Measurements from ENCODE around the gene MORN1. TPM values are rescaled to one million over a fixed set of nuclear protein-coding genes. Genes with fewer than 3 reads are reported as not detected.

MORN1 gene
- total and polyA plus RNA-seq, 10 donors = 1.9 to 13.5 (median 6.9) TPM

DNA sequence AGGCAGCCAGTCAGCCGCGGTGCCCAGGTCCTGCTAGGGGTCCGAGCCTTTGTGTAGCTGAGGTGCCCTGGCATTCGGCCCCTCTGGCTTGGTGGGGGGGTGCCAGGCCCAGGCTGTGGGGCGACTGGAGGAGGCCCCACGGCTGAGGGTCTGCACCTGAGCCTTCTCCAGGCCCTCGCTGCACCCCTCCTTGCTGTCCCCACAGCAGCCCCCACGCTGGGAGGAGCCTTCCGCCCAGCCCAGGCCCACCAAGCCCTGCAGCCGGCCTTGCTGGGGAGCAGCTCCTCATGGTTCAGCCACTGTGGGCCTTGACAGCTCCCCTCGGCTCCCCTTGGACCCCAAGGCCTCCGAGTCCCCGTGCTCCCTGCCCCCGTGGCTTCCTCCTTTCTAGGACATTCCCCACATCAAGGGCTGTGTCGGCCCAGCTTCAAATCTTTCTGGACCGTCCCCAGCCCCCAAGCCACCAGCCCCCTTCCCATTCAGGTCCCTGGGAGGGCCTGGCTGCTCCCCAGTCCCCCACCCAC lies 67.8 kb downstream of the MORN1 start:
- peaks cover 0 to 29% (median 6%) of the 10 kb centered on the region in 6 donors for H3K4me1 ChIP-seq
- peaks cover 0 to 36% (median 9%) of the 10 kb centered on the region in 7 donors for H3K27me3 ChIP-seq (replicated peaks in 1 of 7)
- no peak overlapping the region for H3K27ac ChIP-seq
- TF ChIP-seq, protein P1, sequence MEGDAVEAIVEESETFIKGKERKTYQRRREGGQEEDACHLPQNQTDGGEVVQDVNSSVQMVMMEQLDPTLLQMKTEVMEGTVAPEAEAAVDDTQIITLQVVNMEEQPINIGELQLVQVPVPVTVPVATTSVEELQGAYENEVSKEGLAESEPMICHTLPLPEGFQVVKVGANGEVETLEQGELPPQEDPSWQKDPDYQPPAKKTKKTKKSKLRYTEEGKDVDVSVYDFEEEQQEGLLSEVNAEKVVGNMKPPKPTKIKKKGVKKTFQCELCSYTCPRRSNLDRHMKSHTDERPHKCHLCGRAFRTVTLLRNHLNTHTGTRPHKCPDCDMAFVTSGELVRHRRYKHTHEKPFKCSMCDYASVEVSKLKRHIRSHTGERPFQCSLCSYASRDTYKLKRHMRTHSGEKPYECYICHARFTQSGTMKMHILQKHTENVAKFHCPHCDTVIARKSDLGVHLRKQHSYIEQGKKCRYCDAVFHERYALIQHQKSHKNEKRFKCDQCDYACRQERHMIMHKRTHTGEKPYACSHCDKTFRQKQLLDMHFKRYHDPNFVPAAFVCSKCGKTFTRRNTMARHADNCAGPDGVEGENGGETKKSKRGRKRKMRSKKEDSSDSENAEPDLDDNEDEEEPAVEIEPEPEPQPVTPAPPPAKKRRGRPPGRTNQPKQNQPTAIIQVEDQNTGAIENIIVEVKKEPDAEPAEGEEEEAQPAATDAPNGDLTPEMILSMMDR (IDR thresholded peaks at IDR 0.05 in 8 of 11, conservative IDR thresholded peaks at IDR 0.05 in 3 of 11) = no peak
- no peak for TF ChIP-seq POLR2A (IDR thresholded peaks at IDR 0.05)
- no peak for DNase-seq
- intact Hi-C loops (cut with DNase I; ENCODE audit: low total_unique reads) = no loop called here
- no peaks in the 10 kb centered on the region for H3K9me3 ChIP-seq
- no peak overlapping the region for H3K4me3 ChIP-seq
- H3K36me3 ChIP-seq = no peaks in the 10 kb centered on the region
- WGBS, 5 donors = 88 to 92% (median 90%) methylated on average over 8 to 16 of the region's 16 CpGs

DNA sequence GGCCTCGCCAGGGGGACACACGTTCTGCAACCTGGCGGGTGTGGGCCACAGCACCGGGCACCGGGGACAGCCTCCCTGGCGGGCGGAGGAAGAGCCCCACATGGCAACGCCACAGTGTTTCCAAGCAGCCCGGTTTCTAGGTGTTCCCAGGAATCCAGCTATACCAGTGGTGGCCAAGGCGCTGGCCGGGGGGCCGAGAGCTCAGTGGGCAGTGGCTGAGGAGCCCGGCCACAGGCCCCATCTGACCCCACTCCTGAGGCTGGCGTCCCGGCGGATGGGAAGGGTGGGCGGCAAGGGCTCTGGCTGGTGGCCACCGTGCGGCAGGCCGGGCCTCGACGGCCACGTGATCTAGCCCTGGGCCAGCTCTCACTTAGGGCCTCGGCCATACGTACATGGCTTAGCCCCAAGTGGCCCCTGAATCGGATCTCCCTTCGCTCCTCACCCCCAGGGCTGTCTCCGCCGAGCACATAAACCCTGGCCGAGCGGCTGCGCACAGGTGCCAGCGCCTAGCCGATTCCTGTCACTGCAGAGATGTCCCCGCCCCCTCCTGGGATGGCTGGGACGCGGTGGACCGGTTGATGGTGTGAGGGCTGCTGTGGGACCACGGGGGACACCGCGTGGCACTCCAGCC lies 68.7 kb downstream of the MORN1 start:
- 83 to 92% (median 87%) methylated on average over 11 to 41 of the region's 41 CpGs for WGBS, 5 donors
- no peak for TF ChIP-seq POLR2AphosphoS5 (IDR thresholded peaks at IDR 0.05)
- H3K27me3 ChIP-seq (replicated peaks in 1 of 7) = peaks cover 0 to 36% (median 9%) of the 10 kb centered on the region in 7 donors
- H3K36me3 ChIP-seq = no peaks in the 10 kb centered on the region
- no peaks in the 10 kb centered on the region for H3K9me3 ChIP-seq
- peak overlapping the region in 4 of 8 donors; percentile 21 to 56 (median 33) for H3K27ac ChIP-seq
- H3K4me3 ChIP-seq = no peak overlapping the region
- H3K4me1 ChIP-seq = peaks cover 0 to 37% (median 6%) of the 10 kb centered on the region in 6 donors
- no peak for DNase-seq
- intact Hi-C loops (cut with DNase I; ENCODE audit: low total_unique reads) = no loop called here

DNA sequence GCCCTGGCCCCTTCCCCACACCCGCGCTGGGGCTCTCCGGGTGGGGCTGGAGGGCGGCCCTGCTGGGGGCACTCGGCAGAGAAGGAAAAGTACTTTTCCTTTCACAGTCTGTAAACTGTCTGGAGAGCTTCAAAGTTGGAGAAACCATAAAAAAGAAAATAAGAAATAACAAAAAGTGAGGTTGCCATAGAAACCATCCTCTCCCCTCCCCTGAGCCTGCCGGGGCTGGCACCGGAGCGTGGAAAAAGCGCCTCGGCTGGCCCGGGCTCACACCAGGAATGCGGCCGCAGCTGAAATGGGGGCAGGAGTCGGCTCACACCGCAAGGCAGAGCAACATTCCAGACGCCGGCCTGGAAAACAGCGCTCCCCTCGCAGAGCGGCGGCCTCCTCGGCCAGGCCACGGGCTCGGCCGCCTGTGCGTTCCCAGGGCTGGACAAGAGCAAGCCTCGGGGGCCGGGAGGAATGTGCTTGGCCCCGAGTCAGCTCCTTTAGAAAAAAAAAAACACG lies 69.2 kb downstream of the MORN1 start:
- H3K4me1 ChIP-seq = peaks cover 0 to 43% (median 9%) of the 10 kb centered on the region in 6 donors
- no peaks in the 10 kb centered on the region for H3K9me3 ChIP-seq
- intact Hi-C loops (cut with DNase I; ENCODE audit: low total_unique reads) = no loop called here
- H3K4me3 ChIP-seq = no peak overlapping the region
- WGBS, 5 donors = 26 to 38% (median 29%) methylated on average over 30 of the region's 30 CpGs
- H3K36me3 ChIP-seq = no peaks in the 10 kb centered on the region
- H3K27me3 ChIP-seq (replicated peaks in 1 of 7) = peaks cover 0 to 36% (median 9%) of the 10 kb centered on the region in 7 donors
- TF ChIP-seq POLR2A (IDR thresholded peaks at IDR 0.05) (no peak), POLR2AphosphoS5 (IDR thresholded peaks at IDR 0.05) (peak; percentile 13 to 53 (median 43))
- no peak for DNase-seq
- H3K27ac ChIP-seq = peak overlapping the region in 4 of 8 donors; percentile 21 to 56 (median 33)

DNA sequence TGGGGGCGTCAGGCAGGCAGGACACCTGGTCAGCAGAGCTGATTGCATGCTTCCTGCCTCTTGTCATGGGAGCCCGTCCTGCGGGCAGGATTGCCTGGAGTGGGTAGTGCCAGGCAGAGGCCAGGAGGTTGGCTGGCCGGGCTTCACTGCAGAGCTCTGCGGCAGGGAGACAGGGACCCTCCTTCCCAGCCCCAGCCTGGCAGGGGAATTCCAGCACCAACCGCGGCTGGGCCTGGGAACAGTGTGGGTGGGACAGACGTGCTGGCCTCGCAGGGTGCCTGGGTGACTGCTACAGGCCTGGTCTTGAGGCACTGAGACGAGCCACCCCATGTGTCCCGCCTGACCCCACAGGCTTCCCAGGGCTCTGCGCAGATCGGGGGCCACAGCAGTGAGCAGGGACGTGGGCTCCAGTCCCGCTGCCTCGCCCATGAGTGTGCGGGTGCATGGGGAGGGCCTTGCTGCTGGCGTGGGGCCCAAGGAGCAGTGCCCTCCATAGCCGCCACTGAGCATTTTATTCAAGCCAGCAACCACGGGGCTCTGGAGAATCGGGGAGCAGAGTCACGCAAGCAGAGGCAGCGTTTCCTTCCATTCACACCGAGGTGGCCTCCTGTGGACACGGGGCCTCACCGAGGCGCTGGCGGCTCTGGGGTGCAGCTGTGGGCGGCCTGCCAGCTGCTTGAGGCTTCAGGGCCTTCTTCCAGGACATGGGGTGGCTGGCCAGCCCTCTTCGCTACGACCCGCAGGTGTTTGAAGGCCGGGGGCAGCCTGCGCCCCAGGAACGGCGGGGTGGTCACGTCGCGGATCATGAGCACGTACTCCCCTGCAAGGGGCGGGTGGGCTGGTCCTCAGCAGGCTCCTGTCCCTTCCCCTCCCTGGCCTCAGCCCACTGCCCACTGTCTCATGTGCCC lies 70.3 kb downstream of the MORN1 start:
- H3K4me1 ChIP-seq = peaks cover 0 to 54% (median 17%) of the 10 kb centered on the region in 6 donors

More for the DNA sequence above, 70.3 kb downstream of the MORN1 start:
- 78 to 85% (median 82%) methylated on average over 18 to 41 of the region's 41 CpGs for WGBS, 5 donors
- Histone ChIP-seq H3K4me3 (no peak overlapping the region), H3K36me3 (no peaks in the 10 kb centered on the region), H3K9me3 (no peaks in the 10 kb centered on the region), H3K27ac (peak overlapping the region in 3 of 8 donors; percentile 13 to 56 (median 21)), H3K27me3 (replicated peaks in 1 of 7) (peaks cover 0 to 43% (median 9%) of the 10 kb centered on the region in 7 donors)
- intact Hi-C loops (cut with DNase I; ENCODE audit: low total_unique reads) = no loop called here
- TF ChIP-seq, protein P1 (IDR thresholded peaks at IDR 0.05 in 8 of 11, conservative IDR thresholded peaks at IDR 0.05 in 3 of 11) = no peak
- TF ChIP-seq POLR2AphosphoS5 (IDR thresholded peaks at IDR 0.05) = no peak
- no peak for TF ChIP-seq POLR2A (IDR thresholded peaks at IDR 0.05)
- no peak for DNase-seq
